Ishikawa (cell line): ENCODE data around the gene NAP1L1.

ENCODE experiments used
- CEBPB ChIP-seq: IDR thresholded peaks from 2 replicates; pipeline ENCODE4 v1.6.1; 2012
- EGR1 ChIP-seq: IDR thresholded peaks from 2 replicates; pipeline ENCODE4 v1.6.1; 2012
- TAF1 ChIP-seq: IDR thresholded peaks from 2 replicates; pipeline ENCODE4 v1.6.1; 2012; ENCODE audit warnings: low read depth, mild to moderate bottlenecking
- TCF12 ChIP-seq: IDR thresholded peaks from 2 replicates; pipeline ENCODE4 v1.6.1; 2012; ENCODE audit warnings: low read depth
- YY1 ChIP-seq: IDR thresholded peaks from 2 replicates; pipeline ENCODE4 v1.6.1; 2012; ENCODE audit warnings: low read depth
- ZBTB7A ChIP-seq: IDR thresholded peaks from 2 replicates; pipeline ENCODE4 v1.6.1; 2012; ENCODE audit warnings: low read depth
- TF ChIP-seq, protein P1 (sequence below): IDR thresholded peaks from 2 replicates; pipeline ENCODE4 v1.6.1; 2012

- TF ChIP-seq TAF1 (no peak), TCF12 (no peak), ZBTB7A (no peak), EGR1 (no peak), CEBPB (no peak), YY1 (no peak)
- TF ChIP-seq, protein P1, sequence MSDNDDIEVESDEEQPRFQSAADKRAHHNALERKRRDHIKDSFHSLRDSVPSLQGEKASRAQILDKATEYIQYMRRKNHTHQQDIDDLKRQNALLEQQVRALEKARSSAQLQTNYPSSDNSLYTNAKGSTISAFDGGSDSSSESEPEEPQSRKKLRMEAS = no peak
Observed at GRCh38 chr12:76025601-76026575, 58.6 kb downstream of the NAP1L1 start.
